SKM-1 treated with dmso at 0.1 percent for 144 hours (cell line): Measurements from ENCODE around the gene MTMR3.
A peak's percentile ranks its signal among the peaks of the same experiment; 100 is the strongest.

ENCODE experiments used
- DNase-seq: peaks from one replicate; lab custom pipeline; 2025; ENCODE audit not compliant: unreplicated experiment; lab: John Stamatoyannopoulos, UW

The MTMR3 gene

DNA sequence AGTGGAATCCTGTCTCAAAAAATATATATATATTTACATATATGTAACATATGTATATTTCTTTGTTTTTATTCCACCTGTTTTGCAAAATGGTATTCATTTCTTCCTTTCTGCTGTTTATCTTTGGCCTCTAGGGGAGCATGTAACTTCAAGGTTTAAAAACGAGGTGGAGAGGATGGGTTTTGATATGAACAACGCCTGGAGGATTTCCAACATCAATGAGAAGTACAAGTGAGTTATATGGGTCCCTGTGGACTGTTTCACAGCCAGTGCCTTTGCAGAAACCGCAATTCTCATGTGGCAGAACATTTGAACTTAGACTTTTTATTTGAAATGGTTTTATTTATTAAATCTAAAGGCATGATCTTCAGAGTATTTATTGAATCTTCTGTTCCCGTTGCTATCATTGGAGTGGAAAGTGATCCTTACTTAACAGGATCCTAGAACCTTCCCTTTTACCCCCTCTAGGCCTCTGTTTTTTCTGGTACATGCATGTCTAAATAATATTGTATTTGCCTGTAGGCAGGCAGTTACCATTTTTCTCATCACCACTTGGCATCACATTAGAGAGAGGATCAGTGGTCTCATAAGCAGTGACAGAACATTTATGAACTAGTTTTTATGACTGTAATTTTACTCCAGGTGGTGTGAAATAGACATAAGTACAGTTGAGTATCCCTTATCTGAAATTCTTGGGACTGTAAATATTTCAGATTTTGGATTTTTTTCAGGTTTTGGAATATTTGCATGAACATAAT, 115.8 kb downstream of the MTMR3 start:
- DNase-seq: peak; percentile 7

DNA sequence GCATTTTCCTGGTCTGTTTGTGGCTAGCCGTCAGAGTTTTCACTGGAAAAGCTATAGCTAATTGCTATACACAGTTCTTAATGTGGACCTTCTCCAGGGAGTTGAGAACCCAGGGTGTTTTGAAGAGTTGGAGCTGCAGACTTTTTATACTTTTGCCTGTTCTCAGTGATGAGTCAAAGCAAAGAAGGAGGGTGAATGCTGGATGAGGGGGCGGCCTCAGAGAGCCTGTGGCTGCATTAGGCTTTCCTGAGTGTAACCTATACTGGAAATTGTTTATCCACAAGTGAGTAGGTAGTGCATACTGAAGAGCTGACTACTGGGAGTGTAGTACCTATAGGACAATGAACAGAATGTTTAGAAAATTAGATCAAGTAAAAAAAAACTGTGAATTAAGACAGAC, 117.6 kb downstream of the MTMR3 start:
- no peak for DNase-seq

- no peak for DNase-seq
These were observed 118.5 kb downstream of the MTMR3 start for GRCh38 chr22:30001459-30001858.

- no peak for DNase-seq
These were observed 120.0 kb downstream of the MTMR3 start for GRCh38 chr22:30002861-30003486.

- DNase-seq: no peak
These were observed 121.1 kb downstream of the MTMR3 start for GRCh38 chr22:30004101-30004500.

DNA sequence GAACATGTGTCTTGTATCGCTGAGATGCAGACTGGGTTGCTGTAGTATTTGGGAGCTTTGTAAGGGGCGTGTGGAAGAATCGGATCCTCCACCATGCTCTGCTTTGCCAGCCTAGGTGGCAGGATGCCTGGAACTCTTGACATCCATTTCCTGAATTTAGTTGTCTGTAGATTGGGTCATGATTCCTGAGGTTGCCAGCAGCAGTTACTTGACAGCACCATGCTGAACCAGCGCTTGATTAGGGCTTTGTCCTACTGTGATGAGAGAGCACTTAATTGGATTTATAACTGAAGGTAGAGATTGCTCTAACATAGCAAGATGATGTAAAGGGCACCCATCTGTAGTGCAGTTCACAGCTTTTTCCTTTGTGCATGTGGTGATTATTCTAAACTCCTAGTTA, 121.7 kb downstream of the MTMR3 start:
- DNase-seq: no peak

GRCh38 chr22:30005213-30005857, 122.4 kb downstream of the MTMR3 start:
- peak; percentile 30 for DNase-seq

GRCh38 chr22:30007361-30007760, 124.4 kb downstream of the MTMR3 start:
- DNase-seq: no peak

DNA sequence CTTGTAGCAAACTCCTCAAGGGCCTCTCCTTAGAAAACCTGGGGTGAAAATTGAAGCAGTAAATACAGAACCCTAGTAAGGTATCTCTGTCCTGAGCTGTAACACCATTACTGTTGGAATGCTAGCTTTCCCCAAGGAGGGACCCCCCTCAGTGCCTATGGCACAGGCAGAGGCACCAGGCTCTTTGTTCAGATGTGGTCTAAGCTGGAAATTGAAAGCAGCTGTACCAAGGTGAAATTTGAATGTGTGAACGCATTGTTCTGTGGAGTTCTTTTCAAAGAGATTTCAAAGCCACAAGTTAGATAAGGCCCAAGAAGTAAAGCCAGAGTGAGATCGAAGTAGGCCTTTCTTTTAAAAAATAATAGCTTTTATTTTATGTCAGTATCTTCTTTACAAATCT, 125.4 kb downstream of the MTMR3 start:
- DNase-seq: no peak

- DNase-seq: no peak
These were observed 126.5 kb downstream of the MTMR3 start for GRCh38 chr22:30009478-30009877.

- no peak for DNase-seq
These were observed 127.9 kb downstream of the MTMR3 start for GRCh38 chr22:30010789-30011405.

DNA sequence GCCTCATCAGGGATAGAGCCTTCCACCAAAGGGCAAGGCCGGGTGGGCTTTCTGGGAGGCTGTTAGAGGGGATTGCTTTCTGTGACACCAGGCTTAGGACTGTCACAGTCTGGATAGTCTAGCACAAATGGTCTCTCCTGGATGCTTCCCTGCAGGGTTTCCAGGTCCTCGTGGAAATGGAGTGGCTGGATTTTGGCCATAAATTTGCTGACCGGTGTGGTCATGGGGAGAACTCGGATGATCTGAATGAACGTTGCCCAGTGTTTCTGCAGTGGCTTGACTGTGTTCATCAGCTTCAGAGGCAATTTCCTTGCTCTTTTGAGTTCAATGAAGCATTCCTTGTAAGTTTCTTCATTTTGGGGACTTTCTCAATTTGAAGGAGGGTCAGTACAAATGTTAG, 130.2 kb downstream of the MTMR3 start:
- no peak for DNase-seq

DNA sequence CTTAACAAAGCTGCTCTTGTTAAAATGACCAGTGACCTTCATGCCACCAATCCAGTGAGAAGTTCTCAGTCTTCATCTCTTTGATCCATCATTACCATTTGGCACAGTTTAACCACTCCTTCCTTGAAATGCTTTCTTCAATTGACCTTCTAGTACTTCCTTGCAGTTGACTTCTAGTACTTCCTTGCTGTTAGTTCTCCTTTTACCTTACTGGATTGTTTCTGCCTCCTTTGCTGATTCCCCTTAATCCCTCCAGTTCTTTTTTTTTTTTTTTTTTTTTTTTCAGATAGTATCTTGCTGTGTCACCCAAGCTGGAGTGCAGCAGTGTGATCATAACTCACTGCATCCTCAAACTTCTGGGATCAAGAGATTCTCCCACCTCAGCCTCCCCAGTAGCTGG, 131.3 kb downstream of the MTMR3 start:
- DNase-seq: peak; percentile 63

- DNase-seq: no peak
These were observed 132.3 kb downstream of the MTMR3 start for GRCh38 chr22:30015229-30015797.

DNA sequence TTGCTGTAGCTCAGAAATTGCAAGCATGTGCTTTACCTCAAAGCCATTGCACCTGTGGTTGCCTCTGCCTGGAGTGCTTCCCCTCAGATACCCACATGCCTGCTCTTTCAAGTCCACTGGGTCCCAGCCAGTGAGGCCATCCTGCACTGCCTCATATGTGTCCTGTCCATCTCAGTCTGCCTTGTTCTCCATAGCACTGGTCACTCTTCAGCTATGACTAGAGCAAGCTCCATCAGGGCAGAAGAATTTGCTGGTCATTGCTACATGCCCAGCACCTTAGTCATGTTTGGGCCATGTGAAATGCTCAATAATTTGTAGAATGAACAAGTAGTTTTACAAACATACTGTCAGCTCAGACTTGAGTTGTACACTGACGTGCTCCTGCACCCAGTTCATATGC, 132.9 kb downstream of the MTMR3 start:
- DNase-seq: no peak

- DNase-seq: no peak
These were observed 133.6 kb downstream of the MTMR3 start for GRCh38 chr22:30016596-30016995.

- no peak for DNase-seq
These were observed 134.6 kb downstream of the MTMR3 start for GRCh38 chr22:30017375-30018223.

GRCh38 chr22:30020511-30020910, 137.5 kb downstream of the MTMR3 start:
- DNase-seq: no peak

- no peak for DNase-seq
These were observed 138.4 kb downstream of the MTMR3 start for GRCh38 chr22:30021338-30021737.

GRCh38 chr22:30021881-30022619, 139.1 kb downstream of the MTMR3 start:
- no peak for DNase-seq
